WI38 (cell line): ENCODE measurements around the gene IRAG1.

Experiments used
- H3K4me3 ChIP-seq: 2 replicates; pipeline ENCODE4 v1.5.1; 2011; ENCODE audit warnings: low read depth, mild to moderate bottlenecking, control low read depth, low read length
- TF ChIP-seq, protein P1 (sequence below): IDR thresholded peaks from 2 replicates; pipeline ENCODE4 v1.5.1; 2012; ENCODE audit warnings: low read depth, mild to moderate bottlenecking, control low read depth, low read length

IRAG1 gene

GRCh38 chr11:10693509-10694081, at the start of gene IRAG1:
Gene IRAG1, minus strand, starts transcription at chr11:10693755. Its CDS starts 153 bp downstream, at chr11:10693602.
- peak within 1 kb of the TSS; percentile 67 for H3K4me3 ChIP-seq
- TF ChIP-seq, protein P1, sequence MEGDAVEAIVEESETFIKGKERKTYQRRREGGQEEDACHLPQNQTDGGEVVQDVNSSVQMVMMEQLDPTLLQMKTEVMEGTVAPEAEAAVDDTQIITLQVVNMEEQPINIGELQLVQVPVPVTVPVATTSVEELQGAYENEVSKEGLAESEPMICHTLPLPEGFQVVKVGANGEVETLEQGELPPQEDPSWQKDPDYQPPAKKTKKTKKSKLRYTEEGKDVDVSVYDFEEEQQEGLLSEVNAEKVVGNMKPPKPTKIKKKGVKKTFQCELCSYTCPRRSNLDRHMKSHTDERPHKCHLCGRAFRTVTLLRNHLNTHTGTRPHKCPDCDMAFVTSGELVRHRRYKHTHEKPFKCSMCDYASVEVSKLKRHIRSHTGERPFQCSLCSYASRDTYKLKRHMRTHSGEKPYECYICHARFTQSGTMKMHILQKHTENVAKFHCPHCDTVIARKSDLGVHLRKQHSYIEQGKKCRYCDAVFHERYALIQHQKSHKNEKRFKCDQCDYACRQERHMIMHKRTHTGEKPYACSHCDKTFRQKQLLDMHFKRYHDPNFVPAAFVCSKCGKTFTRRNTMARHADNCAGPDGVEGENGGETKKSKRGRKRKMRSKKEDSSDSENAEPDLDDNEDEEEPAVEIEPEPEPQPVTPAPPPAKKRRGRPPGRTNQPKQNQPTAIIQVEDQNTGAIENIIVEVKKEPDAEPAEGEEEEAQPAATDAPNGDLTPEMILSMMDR = no peak

DNA sequence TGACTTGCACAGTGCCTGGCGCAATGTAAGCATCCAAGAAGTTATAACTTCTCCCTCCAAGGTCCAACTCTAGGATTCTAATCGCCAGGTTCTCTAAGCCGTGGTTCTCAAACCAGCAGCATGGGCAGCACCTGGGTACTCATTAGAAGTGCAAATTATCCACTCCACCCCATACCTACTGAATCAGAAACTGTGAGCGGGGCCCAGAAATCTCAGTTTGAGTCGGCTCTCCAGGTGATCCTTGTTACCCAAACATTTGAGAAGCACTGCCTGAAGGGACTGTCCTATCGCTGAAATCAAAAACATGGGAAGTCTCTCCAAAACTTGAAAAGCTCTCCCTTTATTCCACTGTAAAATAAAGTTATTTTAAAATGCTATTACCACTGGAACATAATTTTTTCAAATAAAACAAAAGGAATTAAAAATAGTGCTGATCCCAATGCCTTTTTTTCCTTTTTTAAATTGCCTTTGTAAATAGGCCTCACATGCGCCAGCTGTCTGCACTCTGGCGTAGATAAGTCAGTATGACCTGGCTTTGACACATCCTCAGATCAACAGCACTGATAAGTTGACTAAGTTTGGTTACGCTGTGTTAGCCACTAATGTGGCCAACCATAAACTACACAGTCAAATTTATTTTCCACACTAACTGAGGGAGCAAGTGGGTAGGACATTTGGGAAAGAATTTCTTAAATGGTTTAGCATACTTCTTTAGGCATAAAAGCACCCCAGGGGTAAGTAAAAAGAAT, 49.1 kb upstream of the IRAG1 start:
- TF ChIP-seq, protein P1 = no peak
- H3K4me3 ChIP-seq = no peak overlapping the region

DNA sequence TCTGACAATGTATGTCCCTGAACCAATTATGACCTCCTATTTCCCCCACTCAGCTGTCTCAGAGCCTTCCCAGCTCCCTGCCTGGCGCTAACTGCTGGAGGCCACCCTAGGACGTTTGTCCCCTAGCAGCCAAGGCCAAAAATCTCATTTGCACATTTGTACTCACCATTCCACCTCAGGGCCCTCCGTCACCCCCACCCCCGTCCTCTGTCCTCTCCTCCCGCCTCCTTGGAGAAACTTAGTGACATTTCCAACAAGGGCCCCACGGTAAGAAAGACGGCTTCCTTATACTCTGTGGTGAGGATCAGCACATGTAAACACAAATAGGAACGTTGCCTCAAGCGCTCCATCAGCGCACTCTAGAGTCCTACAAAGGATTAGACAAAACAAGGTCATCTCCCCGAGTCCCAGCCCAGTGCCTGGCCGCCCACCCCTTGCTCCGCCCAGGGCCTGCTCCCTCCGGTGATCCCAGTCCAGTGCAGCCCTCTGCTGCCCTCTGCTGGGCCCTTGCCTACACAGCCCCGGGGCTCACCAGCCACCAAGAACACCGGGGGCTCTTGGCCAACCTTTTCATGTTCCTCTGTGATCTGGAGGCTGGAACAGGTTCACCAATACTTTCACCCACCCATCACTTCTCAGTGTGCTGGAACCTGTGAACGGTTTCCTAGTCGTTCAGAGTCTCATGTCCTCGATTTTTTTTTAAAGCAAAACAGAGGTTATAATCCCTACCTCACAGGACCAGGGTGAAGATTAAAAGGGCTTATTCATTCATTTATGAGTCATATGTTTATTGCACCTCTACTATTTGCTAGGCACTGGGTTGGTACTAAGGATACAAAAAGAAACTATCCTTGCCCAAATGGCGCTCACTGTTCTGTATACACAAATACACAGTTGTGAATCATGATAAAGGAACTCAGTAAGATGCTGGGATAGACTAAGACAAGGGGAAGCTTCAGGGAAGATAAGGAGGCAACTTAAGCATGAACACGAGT, 42.2 kb upstream of the IRAG1 start:
- H3K4me3 ChIP-seq = peak overlapping the region; percentile 50
- TF ChIP-seq, protein P1 = peak; percentile 93

DNA sequence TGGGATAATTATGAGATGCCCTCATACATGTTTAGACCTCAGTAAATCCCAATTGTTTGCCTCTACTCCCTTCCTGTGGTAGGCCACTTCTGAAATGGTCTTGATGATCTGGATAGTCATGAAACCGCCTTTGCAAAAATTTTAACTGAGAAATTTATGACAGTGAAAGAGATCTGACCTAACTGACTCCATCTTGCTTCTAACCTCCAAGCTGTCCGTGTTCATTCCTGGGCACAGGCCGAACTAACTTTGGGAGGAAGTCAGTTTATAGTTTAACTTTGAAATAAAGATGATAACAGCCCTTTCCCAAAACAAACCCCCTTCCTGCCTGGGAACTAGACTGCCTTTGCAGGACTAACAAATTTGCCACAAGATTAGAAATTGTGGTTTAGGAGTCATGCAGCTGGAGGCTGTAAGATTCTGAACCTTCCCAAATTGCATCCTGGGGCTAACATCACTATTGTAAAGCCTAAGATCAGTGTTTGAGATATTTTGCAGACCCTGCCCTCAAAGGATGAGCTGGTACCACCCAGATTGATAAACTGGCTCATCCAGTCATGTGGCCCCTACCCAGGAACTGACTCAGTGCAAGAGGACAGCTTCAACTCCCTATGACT, 37.6 kb upstream of the IRAG1 start:
- no peak overlapping the region for H3K4me3 ChIP-seq
- TF ChIP-seq, protein P1 = no peak

DNA sequence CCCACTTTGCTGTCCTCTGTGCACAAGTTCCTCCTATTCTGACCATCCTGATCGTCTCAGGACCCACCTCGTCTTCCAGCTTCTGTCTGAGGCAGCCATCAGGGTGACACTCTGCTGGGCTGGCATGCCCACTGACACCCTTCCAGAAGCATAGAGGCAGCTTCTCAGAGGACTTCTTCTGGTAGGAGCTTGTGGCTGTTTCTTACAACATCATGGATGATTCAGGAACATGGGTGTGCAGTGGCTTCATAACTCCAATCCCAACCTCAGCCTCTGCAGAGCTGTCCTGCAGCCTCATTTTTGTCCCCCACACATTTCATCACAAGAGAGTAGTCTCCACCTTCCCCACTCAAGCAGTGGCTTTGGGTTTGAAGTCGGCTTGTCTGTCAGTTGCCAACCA, 36.6 kb upstream of the IRAG1 start:
- TF ChIP-seq, protein P1 = no peak
- H3K4me3 ChIP-seq = no peak overlapping the region

- TF ChIP-seq, protein P1 = no peak
- H3K4me3 ChIP-seq = no peak overlapping the region
Observed at GRCh38 chr11:10728789-10729472, 35.4 kb upstream of the IRAG1 start.
